ENCODE data around the gene IRGQ.

IRGQ gene

GRCh38 chr19:43625918-43626579 is 30.1 kb upstream of the IRGQ start:
- peak in 16 of 56 donors; percentile 2 to 65 (median 22) for DNase-seq

- DNase-seq, result no peak
These were observed 29.0 kb upstream of the IRGQ start for GRCh38 chr19:43624933-43625332.

- DNase-seq, result no peak
These were observed 28.1 kb upstream of the IRGQ start for GRCh38 chr19:43623889-43624670.

- no peak for DNase-seq
These were observed 27.0 kb upstream of the IRGQ start for GRCh38 chr19:43622956-43623355.

GRCh38 chr19:43622070-43622469 is 26.1 kb upstream of the IRGQ start:
- no peak for DNase-seq

GRCh38 chr19:43620061-43621001 is 24.4 kb upstream of the IRGQ start:
- no peak for DNase-seq

GRCh38 chr19:43619262-43620060 is 23.5 kb upstream of the IRGQ start, which contains the start of gene ZNF428:
Gene ZNF428 (minus strand): TSS chr19:43619629. CDS start chr19:43614304, 5,325 bp downstream.
- peak; percentile 66 to 96 (median 90) for DNase-seq

GRCh38 chr19:43618921-43619261 is 23.0 kb upstream of the IRGQ start:
- peak in 9 of 56 donors; percentile 49 to 79 (median 62) for DNase-seq

GRCh38 chr19:43616954-43617353 is 21.0 kb upstream of the IRGQ start:
- DNase-seq, result no peak

GRCh38 chr19:43616306-43616705 is 20.4 kb upstream of the IRGQ start:
- no peak for DNase-seq

GRCh38 chr19:43612374-43612773 is 16.4 kb upstream of the IRGQ start:
- no peak for DNase-seq

GRCh38 chr19:43611788-43612187 is 15.9 kb upstream of the IRGQ start, which contains the start of gene SRRM5:
Gene SRRM5 (plus strand): TSS chr19:43612088. CDS start chr19:43612122, 34 bp downstream.
- no peak for DNase-seq

- no peak for DNase-seq
These were observed 14.6 kb upstream of the IRGQ start for GRCh38 chr19:43610493-43610892.

- no peak for DNase-seq
These were observed 13.9 kb upstream of the IRGQ start for GRCh38 chr19:43609872-43610271.

- DNase-seq, result no peak
These were observed 11.6 kb upstream of the IRGQ start for GRCh38 chr19:43607238-43608205.

GRCh38 chr19:43606569-43607229 is 10.8 kb upstream of the IRGQ start:
- peak in 8 of 56 donors; percentile 3 to 23 (median 6) for DNase-seq

GRCh38 chr19:43605875-43606568 is 10.1 kb upstream of the IRGQ start:
- peak in 19 of 56 donors; percentile 3 to 69 (median 19) for DNase-seq

- DNase-seq, result peak in 3 of 56 donors; percentile 5 to 15 (median 13)
These were observed 4.4 kb upstream of the IRGQ start for GRCh38 chr19:43600326-43600725.

Measured in amygdala (tissue), 56 donors.